Transverse colon (tissue), 4 donors: ENCODE results near the gene SRPK3.

Experiments used
- EP300 ChIP-seq: sonication (generic); formaldehyde crosslinking; IDR thresholded peaks from one replicate; pipeline ENCODE4 v1.6.1; 2017; ENCODE audit warnings: antibody characterized with exemption, low read depth
- POLR2AphosphoS5 ChIP-seq, 3 donors: sonication (generic); formaldehyde crosslinking; IDR thresholded peaks; one replicate each; pipeline ENCODE4 v1.6.1; 2016; ENCODE audit warnings: antibody characterized with exemption in 3 of 3
- TF ChIP-seq, protein P1 (sequence below), 5 experiments: fragments of 200-600 bp in 3 of 5; fragments of 450-650 bp in 2 of 5; sonication (generic) in 3 of 5; IDR thresholded peaks; 1 replicate in 2 of 5; 2 replicates in 3 of 5; pipeline ENCODE4 v1.5.1; 2016 to 2017; ENCODE audit warnings: antibody characterized with exemption in 5 of 5, inconsistent platforms in 3 of 5, mild to moderate bottlenecking in 2 of 5, moderate library complexity in 1 of 5

DNA sequence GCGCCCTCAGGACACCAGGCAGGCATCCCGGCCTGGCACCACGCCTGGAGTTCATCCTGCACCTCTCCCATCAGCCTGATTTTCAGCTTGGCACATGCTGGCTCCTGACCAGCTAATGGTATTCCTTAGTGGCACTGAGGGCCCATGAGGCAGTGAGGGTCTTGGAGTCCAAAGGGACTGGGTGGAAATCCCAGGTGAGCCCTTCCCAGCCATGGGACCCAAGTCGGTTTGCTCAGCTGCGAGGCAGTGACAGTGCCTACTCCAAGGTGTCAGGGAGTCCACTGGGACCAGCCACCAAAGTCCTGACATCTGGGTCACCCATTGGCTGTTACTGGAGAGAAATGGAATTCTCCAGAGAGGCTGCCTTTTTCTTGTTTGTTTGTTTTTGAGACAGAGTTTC is 18.5 kb downstream of the SRPK3 start:
- TF ChIP-seq, protein P1, sequence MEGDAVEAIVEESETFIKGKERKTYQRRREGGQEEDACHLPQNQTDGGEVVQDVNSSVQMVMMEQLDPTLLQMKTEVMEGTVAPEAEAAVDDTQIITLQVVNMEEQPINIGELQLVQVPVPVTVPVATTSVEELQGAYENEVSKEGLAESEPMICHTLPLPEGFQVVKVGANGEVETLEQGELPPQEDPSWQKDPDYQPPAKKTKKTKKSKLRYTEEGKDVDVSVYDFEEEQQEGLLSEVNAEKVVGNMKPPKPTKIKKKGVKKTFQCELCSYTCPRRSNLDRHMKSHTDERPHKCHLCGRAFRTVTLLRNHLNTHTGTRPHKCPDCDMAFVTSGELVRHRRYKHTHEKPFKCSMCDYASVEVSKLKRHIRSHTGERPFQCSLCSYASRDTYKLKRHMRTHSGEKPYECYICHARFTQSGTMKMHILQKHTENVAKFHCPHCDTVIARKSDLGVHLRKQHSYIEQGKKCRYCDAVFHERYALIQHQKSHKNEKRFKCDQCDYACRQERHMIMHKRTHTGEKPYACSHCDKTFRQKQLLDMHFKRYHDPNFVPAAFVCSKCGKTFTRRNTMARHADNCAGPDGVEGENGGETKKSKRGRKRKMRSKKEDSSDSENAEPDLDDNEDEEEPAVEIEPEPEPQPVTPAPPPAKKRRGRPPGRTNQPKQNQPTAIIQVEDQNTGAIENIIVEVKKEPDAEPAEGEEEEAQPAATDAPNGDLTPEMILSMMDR (IDR thresholded peaks at IDR 0.05) = no peak
- TF ChIP-seq POLR2AphosphoS5 (IDR thresholded peaks at IDR 0.05) (no peak), EP300 (no peak)
